Mononuclear cell (primary cell): ENCODE measurements around the gene LRP1-AS. TPM values are rescaled to one million over a fixed set of nuclear protein-coding genes. Genes with fewer than 3 reads are reported as not detected.

Experiments used
- H3K27me3 ChIP-seq: 2 replicates; pipeline ENCODE4 v1.6.0; 2011; ENCODE audit warnings: low read length, control low read depth; ENCODE audit not compliant: insufficient read depth
- H3K4me1 ChIP-seq: 2 replicates; pipeline ENCODE4 v1.5.1; 2011; ENCODE audit warnings: mild to moderate bottlenecking, low read length, control low read depth; ENCODE audit not compliant: insufficient read depth
- H3K4me3 ChIP-seq: 2 replicates; pipeline ENCODE4 v1.5.1; 2011; ENCODE audit warnings: mild to moderate bottlenecking, low read length, moderate library complexity
- H3K9me3 ChIP-seq: 2 replicates; pipeline ENCODE4 v1.5.1; 2011; ENCODE audit warnings: low read depth, mild to moderate bottlenecking, control low read depth, low read length
- total RNA-seq: library from RNA; depleted of rRNA; stranded (reverse); fragments of >200 nt; gene quantifications from one replicate; pipeline ENCODE4 v1.2.3, GENCODE V29; 2012

The LRP1-AS gene
- not detected for total RNA-seq

DNA sequence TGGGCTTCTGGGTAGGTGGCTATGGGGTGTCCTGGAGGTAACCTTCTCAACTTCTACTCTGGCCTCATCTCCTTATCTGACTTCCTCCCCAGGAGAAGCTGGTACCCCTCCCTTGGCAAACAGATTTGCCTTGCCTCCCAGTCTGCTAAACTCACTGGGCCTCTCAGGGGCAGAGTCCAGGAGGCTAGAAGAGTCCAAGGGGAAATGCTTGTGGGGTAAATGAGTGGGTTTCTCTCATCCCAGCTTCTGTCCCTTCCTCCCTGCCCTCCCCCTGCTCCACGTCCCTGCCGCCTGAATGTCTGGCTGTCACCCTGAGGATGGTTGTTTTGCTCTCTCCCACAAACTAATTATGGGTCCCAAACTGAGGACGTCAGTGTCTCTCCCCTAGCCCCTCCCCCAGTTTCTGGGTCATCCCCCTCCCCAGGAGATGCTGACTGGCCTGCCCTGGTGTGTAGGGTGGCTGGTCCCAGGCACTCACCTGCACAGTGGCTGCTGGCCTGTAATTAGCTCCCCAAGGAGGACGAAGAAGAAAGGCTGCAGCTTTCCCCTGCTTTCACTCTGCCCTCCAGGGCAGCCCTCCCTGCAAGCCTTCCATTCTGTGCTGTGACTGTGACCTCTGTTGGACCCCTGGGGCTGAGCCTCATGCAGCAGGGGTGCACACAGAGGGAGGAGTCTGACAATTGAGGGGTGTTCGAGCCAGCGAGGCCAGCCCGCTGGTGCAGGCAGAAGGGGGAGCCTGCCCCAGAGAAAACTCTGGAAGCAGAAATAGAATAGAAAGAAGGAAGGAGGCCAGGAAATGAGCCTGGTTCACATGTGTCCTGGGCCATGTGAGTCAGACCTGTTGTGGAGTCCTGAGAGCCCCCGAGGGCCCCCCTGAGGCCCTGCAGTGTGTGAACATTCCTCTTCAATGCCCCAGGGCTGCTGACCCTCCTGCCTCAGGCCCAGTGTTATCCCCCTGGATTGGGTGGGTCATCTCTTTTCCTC, at the start of gene LRP1-AS:
Gene LRP1-AS (minus strand): TSS at position 659 of the 984 bp plus-strand sequence.
- Histone ChIP-seq H3K4me1 (peaks cover 81% of the 10 kb centered on the region), H3K4me3 (no peak within 1 kb of the TSS), H3K27me3 (no peaks in the 10 kb centered on the region), H3K9me3 (no peaks in the 10 kb centered on the region)

GRCh38 chr12:57196956-57197355, 49.5 kb upstream of the LRP1-AS start:
- H3K4me3 ChIP-seq, result no peak overlapping the region
- H3K4me1 ChIP-seq, result no peaks in the 10 kb centered on the region
- H3K9me3 ChIP-seq, result no peaks in the 10 kb centered on the region
- no peaks in the 10 kb centered on the region for H3K27me3 ChIP-seq

DNA sequence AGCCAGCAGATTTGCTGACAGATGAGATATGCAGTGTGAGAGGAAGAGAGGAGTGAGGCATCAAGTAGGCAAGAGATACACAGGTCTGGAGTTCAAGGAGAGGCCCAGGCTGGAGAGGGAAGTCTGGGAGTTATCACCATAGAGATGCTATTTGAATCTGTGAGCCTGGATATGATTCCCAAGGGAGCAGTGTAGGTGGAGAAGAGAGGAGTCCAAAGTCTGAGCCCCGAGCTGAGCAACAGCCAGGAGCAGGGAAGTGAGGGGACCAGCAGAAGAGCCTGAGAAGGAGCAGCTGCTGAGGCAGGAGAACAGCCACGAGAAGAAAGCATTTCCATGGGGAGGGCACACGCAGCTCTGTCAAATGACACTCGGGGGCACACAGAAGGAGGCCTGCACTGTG, 49.0 kb upstream of the LRP1-AS start:
- Histone ChIP-seq H3K4me3 (no peak overlapping the region), H3K9me3 (no peaks in the 10 kb centered on the region), H3K4me1 (no peaks in the 10 kb centered on the region), H3K27me3 (no peaks in the 10 kb centered on the region)

DNA sequence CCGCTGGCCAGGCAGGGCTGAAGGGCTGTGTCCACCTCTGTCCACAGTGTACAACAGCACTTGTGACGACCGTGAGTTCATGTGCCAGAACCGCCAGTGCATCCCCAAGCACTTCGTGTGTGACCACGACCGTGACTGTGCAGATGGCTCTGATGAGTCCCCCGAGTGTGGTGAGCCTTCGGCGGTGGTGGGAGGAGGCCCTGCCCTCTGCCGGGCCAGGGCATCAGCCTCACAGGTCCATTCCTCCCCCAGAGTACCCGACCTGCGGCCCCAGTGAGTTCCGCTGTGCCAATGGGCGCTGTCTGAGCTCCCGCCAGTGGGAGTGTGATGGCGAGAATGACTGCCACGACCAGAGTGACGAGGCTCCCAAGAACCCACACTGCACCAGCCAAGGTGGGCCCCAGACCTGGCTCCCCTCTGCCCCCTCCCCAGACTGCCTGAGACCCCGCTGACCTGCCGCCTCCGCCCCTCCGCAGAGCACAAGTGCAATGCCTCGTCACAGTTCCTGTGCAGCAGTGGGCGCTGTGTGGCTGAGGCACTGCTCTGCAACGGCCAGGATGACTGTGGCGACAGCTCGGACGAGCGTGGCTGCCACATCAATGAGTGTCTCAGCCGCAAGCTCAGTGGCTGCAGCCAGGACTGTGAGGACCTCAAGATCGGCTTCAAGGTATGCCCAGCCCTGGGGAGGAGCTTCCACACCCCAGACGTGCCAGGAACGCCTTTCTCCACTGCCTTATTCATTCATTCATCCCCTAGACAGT, 48.4 kb upstream of the LRP1-AS start:
- H3K4me1 ChIP-seq, result no peaks in the 10 kb centered on the region
- no peak overlapping the region for H3K4me3 ChIP-seq
- no peaks in the 10 kb centered on the region for H3K27me3 ChIP-seq
- no peaks in the 10 kb centered on the region for H3K9me3 ChIP-seq

- Histone ChIP-seq H3K27me3 (no peaks in the 10 kb centered on the region), H3K4me3 (no peak overlapping the region), H3K4me1 (no peaks in the 10 kb centered on the region), H3K9me3 (no peaks in the 10 kb centered on the region)
Observed at GRCh38 chr12:57195186-57195585, 47.8 kb upstream of the LRP1-AS start.

- Histone ChIP-seq H3K4me3 (no peak overlapping the region), H3K4me1 (no peaks in the 10 kb centered on the region), H3K9me3 (no peaks in the 10 kb centered on the region), H3K27me3 (no peaks in the 10 kb centered on the region)
Observed at GRCh38 chr12:57194253-57194652, 46.8 kb upstream of the LRP1-AS start.

GRCh38 chr12:57193706-57194245, 46.4 kb upstream of the LRP1-AS start:
- no peaks in the 10 kb centered on the region for H3K9me3 ChIP-seq
- H3K4me1 ChIP-seq, result no peaks in the 10 kb centered on the region
- H3K4me3 ChIP-seq, result no peak overlapping the region
- no peaks in the 10 kb centered on the region for H3K27me3 ChIP-seq

DNA sequence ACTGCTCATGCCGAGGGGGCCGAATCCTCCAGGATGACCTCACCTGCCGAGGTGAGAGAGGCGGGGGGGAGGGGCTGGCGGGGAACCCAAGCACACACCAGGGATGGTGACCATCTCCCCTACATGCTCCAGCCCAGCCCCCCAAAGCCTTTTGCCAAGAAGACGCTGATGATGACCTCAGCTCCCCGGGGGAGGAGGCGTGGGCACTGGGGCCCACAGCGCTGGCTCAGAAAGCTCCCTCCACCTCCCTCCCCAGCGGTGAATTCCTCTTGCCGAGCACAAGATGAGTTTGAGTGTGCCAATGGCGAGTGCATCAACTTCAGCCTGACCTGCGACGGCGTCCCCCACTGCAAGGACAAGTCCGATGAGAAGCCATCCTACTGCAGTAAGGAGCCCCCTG, 45.5 kb upstream of the LRP1-AS start:
- Histone ChIP-seq H3K4me3 (no peak overlapping the region), H3K27me3 (no peaks in the 10 kb centered on the region), H3K9me3 (no peaks in the 10 kb centered on the region), H3K4me1 (no peaks in the 10 kb centered on the region)

DNA sequence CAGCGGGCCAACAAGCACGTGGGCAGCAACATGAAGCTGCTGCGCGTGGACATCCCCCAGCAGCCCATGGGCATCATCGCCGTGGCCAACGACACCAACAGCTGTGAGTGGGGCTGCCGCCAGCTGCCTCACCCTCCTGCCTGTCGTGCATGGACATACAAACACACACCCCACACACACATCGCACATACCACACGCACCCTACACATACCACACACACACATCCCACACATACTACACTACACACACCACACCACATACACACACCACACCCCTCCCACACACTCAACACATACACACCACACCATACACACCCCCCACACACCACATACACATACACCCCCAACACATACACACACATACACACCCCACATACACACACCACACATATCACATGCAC, 44.0 kb upstream of the LRP1-AS start:
- H3K27me3 ChIP-seq, result no peaks in the 10 kb centered on the region
- no peak overlapping the region for H3K4me3 ChIP-seq
- H3K4me1 ChIP-seq, result no peaks in the 10 kb centered on the region
- no peaks in the 10 kb centered on the region for H3K9me3 ChIP-seq

DNA sequence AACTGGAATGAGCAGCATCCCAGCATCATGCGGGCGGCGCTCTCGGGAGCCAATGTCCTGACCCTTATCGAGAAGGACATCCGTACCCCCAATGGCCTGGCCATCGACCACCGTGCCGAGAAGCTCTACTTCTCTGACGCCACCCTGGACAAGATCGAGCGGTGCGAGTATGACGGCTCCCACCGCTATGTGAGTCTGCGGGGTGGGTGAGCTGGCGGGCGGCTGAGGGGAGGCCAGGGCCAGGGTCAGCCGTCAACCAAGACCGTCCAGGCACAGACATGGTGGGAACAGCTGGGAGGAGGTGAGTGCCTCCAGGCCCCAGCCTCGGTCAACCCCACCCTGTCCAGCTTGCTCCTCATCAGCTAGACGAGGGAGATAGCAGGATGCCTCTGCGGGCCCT, 43.4 kb upstream of the LRP1-AS start:
- H3K4me3 ChIP-seq, result no peak overlapping the region
- H3K4me1 ChIP-seq, result no peaks in the 10 kb centered on the region
- H3K9me3 ChIP-seq, result no peaks in the 10 kb centered on the region
- no peaks in the 10 kb centered on the region for H3K27me3 ChIP-seq

- Histone ChIP-seq H3K27me3 (no peaks in the 10 kb centered on the region), H3K4me1 (no peaks in the 10 kb centered on the region), H3K9me3 (no peaks in the 10 kb centered on the region), H3K4me3 (no peak overlapping the region)
Observed at GRCh38 chr12:57190037-57190436, 42.6 kb upstream of the LRP1-AS start.

DNA sequence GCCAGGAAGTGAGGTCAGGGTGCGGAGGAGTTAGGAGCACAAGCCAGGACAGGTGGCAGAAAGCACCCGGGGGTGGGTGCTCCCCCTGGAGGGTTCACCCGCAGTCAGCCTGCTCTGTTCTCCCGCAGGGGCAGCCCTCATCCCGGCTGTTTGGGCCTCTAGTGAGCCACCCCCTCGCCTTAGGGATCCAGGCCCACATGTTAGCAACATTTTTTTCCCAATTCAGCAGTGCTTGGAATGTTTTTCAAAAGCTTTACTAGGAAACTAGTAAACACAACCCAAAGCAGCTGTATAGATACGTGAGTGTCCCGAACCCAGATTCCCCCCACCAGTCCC, 40.6 kb upstream of the LRP1-AS start:
- Histone ChIP-seq H3K4me1 (no peaks in the 10 kb centered on the region), H3K4me3 (no peak overlapping the region), H3K27me3 (no peaks in the 10 kb centered on the region), H3K9me3 (no peaks in the 10 kb centered on the region)

DNA sequence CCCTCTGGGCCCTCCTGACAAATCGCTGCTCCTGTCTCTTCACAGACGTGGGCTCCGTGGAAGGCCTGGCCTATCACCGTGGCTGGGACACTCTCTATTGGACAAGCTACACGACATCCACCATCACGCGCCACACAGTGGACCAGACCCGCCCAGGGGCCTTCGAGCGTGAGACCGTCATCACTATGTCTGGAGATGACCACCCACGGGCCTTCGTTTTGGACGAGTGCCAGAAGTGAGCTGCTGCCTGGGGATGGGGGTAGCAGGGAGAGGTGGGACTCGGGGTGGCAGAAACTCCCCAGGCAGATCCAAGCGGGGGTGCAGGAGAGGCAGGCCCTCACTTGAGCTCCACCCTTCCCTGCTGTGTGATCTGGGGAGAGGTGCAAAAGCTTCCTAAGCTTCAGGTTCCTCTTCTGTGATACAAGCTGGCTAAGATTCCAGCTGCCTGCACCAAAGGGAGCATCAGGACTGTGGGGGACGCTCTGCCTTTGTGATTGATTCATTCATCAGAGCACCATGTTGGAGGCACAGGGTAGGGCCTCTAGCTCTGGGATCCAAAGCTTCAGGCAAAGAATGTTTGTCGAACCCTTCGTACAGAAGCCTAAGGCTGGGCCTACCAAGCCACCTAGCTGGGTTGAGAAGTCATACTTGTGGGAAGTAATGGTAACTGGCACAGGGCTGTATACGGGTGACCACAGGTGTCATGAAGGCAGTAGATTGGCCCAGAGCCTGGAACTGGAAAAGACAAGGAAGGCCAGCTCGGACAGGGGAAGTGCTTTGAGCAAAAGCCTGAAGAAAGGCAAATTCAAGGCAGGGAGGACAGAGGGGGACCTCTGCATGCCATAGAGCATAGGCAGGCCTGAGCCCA, 40.0 kb upstream of the LRP1-AS start:
- Histone ChIP-seq H3K27me3 (no peaks in the 10 kb centered on the region), H3K4me3 (no peak overlapping the region), H3K9me3 (no peaks in the 10 kb centered on the region), H3K4me1 (no peaks in the 10 kb centered on the region)

DNA sequence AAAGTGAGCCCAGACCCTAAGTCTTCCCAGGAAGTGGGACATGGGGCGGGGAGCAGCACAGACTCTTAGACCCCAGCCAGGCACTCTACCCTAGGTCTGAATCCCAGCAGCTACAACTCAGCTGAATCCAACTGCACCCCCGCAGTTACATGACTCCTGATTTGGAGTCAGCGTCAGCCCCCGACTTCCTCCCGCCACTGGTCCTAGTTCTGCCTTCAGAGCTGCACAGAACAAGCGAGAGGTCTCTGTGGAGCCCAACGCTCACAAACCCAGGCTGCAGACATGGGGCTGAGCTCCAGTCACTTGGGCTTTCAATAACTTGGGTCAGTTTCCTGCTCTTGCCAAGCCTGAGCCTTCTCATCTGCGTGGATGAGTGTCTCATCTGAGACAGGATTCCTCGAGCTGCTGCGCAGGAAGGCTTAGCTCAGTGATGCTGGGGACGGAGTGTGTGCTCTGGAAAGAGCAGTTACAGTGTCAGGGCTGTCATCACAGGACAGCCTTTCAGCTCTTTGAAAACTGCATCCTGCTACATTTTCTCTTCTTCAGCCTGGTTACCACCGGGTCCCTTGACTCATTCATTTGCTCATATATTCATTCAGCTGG, 38.6 kb upstream of the LRP1-AS start:
- Histone ChIP-seq H3K4me1 (no peaks in the 10 kb centered on the region), H3K27me3 (no peaks in the 10 kb centered on the region), H3K9me3 (no peaks in the 10 kb centered on the region), H3K4me3 (no peak overlapping the region)
